Activated naive CD8-positive, alpha-beta T cell treated with anti-CD3 and anti-CD28 coated beads, Interleukin-2, amount 10 ng/mL, durations not matched to agents 7 days and 5 days (primary cell): ENCODE data around the gene BAD. TPM values are rescaled to one million over a fixed set of nuclear protein-coding genes. Genes with fewer than 3 reads are reported as not detected.

ENCODE experiments used
- ATAC-seq: fragments of 150-1000 bp; cut with Tn5 transposase; one replicate; pipeline ENCODE4 v1.10.0; 2021; ENCODE audit warnings: low read depth, moderate library complexity
- POLR2A ChIA-PET: fragments of 350-600 bp; sonication (Branson Sonifier 250); formaldehyde crosslinking; loops from one replicate; lab custom pipeline; 2021; ENCODE audit warnings: antibody characterized with exemption; lab: Charles Lee
- DNase-seq: peaks from one replicate; pipeline ENCODE4 v3.0.0; 2021
- H3K27ac Mint-ChIP-seq: one replicate; pipeline ENCODE4 v1.8.0; 2022; ENCODE audit warnings: mild to moderate bottlenecking, mixed read lengths
- H3K27me3 Mint-ChIP-seq: one replicate; pipeline ENCODE4 v1.8.0; 2022; ENCODE audit warnings: mild to moderate bottlenecking, moderate library complexity, mixed read lengths
- H3K36me3 Mint-ChIP-seq: one replicate; pipeline ENCODE4 v1.8.0; 2021; ENCODE audit warnings: mild to moderate bottlenecking, mixed read lengths
- H3K4me1 Mint-ChIP-seq: one replicate; pipeline ENCODE4 v1.8.0; 2021; ENCODE audit warnings: mixed read lengths
- H3K4me3 Mint-ChIP-seq: one replicate; pipeline ENCODE4 v1.8.0; 2022; ENCODE audit warnings: mild to moderate bottlenecking, moderate library complexity, mixed read lengths
- H3K9me3 Mint-ChIP-seq: one replicate; pipeline ENCODE4 v1.8.0; 2021; ENCODE audit warnings: mixed read lengths
- total RNA-seq, 2 experiments: library from RNA; stranded (reverse); gene quantifications; one replicate each; pipeline ENCODE4 v1.2.3, GENCODE V29; 2021

Gene BAD
- total RNA-seq, 2 experiments from 2014 or later, result 32.9 to 35.8 TPM

- Mint-ChIP-seq H3K27ac (no peak overlapping the region), H3K4me3 (no peak overlapping the region), H3K9me3 (no peaks in the 10 kb centered on the region), H3K36me3 (no peaks in the 10 kb centered on the region), H3K27me3 (peaks cover 88% of the 10 kb centered on the region), H3K4me1 (peaks cover 8% of the 10 kb centered on the region)
- no peak for ATAC-seq
- no peak for DNase-seq
- POLR2A ChIA-PET, result interaction anchor here (0.6 to 1.1 kb wide), 2 partner anchors 30 to 66 kb away, joined by 5 read pairs; no protein-coding TSS in a partner anchor
Measured at GRCh38 chr11:64297699-64298358, 13.4 kb upstream of the BAD start.

DNA sequence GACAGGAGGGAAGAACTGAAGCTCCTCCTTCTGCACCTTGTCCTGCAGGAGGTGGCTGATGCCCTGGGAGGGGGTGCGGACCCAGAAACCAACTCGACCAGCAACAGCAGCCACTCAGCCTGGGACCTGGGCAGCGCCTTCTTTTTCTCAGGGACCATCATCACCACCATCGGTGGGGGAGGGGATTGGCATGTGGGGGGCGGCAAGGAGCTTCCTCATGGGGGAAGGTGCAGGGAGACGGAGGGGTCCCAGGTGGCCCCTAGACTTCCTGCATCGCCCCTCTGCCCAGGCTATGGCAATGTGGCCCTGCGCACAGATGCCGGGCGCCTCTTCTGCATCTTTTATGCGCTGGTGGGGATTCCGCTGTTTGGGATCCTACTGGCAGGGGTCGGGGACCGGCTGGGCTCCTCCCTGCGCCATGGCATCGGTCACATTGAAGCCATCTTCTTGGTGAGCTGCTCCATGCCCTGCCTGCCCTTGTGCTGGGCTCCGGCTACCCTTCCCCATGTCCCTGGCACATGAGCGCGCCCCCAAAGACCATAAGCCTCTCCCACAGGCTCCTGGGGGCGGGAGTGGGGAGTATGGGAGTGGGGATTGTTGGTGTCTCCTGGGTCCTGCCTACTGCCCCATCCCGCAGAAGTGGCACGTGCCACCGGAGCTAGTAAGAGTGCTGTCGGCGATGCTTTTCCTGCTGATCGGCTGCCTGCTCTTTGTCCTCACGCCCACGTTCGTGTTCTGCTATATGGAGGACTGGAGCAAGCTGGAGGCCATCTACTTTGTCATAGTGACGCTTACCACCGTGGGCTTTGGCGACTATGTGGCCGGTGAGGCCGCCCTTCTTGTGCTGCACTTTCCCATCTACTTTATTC is 12.6 kb upstream of the BAD start:
- DNase-seq (no peak), ATAC-seq (no peak)
- POLR2A ChIA-PET, result interaction anchor here (0.6 to 1.4 kb wide), 2 partner anchors 27 to 31 kb away, joined by 3 to 5 read pairs; no protein-coding TSS in a partner anchor
- Mint-ChIP-seq H3K4me1 (peaks cover 10% of the 10 kb centered on the region), H3K27ac (no peak overlapping the region), H3K4me3 (no peak overlapping the region), H3K9me3 (no peaks in the 10 kb centered on the region), H3K27me3 (peaks cover 92% of the 10 kb centered on the region), H3K36me3 (no peaks in the 10 kb centered on the region)

DNA sequence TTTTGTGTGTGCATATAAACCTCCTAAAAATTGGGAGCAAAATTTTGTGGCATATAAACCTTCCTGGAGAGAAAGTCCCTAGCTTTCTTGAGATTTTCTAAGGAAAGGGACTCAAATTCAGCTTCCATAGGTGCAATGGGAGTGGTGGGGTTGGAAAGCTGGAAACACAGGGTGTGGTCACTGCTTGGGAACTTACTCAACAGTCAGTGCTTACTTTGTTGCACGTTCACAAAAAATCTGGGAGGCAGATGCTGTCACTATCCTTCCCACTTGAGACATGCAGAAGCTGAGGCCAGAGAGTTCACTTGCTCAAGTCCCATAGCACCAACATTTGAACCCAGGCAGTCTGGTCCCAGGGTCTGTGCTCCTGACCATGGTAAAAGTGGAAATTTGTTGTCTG is 11.8 kb upstream of the BAD start:
- DNase-seq, result no peak
- H3K27ac Mint-ChIP-seq, result no peak overlapping the region
- no peak for ATAC-seq
- POLR2A ChIA-PET, result interaction anchor here (1.4 kb wide), 1 partner anchor 26 kb away, joined by 3 read pairs; no protein-coding TSS in a partner anchor
- H3K4me3 Mint-ChIP-seq, result no peak overlapping the region
- no peaks in the 10 kb centered on the region for H3K9me3 Mint-ChIP-seq
- peaks cover 84% of the 10 kb centered on the region for H3K27me3 Mint-ChIP-seq
- no peaks in the 10 kb centered on the region for H3K36me3 Mint-ChIP-seq
- H3K4me1 Mint-ChIP-seq, result peaks cover 10% of the 10 kb centered on the region

DNA sequence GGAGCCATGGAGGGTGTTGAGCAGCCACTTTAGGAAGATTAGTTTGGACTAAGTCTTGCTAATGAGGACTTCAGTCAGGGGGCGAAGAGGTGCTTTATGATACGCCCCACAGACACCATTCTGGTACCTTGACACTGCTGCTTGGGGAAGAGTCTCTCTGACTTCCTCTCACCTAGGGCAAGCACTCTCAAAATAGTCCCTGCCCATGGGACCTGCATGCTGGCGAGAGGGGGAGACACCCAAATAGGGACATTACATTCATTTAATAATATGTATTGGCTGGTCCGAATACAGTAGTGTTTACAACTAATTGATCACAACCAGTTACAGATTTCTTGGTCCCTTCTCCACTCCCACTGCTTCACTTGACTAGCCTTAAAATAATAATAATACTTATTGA is 11.3 kb upstream of the BAD start:
- Mint-ChIP-seq H3K9me3 (no peaks in the 10 kb centered on the region), H3K4me3 (no peak overlapping the region), H3K36me3 (no peaks in the 10 kb centered on the region), H3K27me3 (peaks cover 83% of the 10 kb centered on the region), H3K4me1 (peaks cover 9% of the 10 kb centered on the region), H3K27ac (no peak overlapping the region)
- DNase-seq (no peak), ATAC-seq (no peak)
- POLR2A ChIA-PET, result interaction anchor here (1.4 kb wide), 1 partner anchor 26 kb away, joined by 3 read pairs; no protein-coding TSS in a partner anchor

DNA sequence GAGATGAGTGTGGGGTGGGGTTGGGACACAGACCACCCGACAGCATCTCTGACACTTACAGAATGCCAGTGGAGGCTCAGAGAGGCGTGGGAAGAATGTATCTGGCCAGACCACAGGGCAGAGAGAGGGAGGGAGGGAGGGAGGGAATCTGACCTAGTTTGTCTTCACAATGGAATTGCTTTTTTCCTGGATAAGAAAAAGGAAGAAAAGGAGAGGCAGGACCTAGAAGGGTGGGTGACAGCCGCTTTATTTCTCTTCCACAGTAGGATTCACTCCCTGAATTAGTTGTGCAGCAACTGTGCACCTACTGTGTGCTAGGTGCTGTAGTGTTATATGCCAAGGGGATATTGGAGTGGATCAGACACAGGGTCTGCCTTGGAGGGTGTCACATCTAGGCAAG is 10.3 kb upstream of the BAD start:
- Mint-ChIP-seq H3K27me3 (peaks cover 83% of the 10 kb centered on the region), H3K36me3 (no peaks in the 10 kb centered on the region), H3K9me3 (no peaks in the 10 kb centered on the region), H3K27ac (no peak overlapping the region), H3K4me1 (peaks cover 4% of the 10 kb centered on the region), H3K4me3 (no peak overlapping the region)
- ATAC-seq (no peak), DNase-seq (no peak)
- POLR2A ChIA-PET, result no interaction called here

GRCh38 chr11:64292460-64293254 is 8.2 kb upstream of the BAD start:
- Mint-ChIP-seq H3K9me3 (no peaks in the 10 kb centered on the region), H3K4me3 (peak overlapping the region; percentile 54), H3K36me3 (no peaks in the 10 kb centered on the region), H3K27me3 (peaks cover 66% of the 10 kb centered on the region), H3K4me1 (peaks cover 2% of the 10 kb centered on the region), H3K27ac (no peak overlapping the region)
- DNase-seq, result no peak
- POLR2A ChIA-PET, result interaction anchor here (0.5 to 1.2 kb wide), 3 partner anchors 21 to 56 kb away, joined by 3 to 6 read pairs (median 3); no protein-coding TSS in a partner anchor
- no peak for ATAC-seq

GRCh38 chr11:64291752-64292459 is 7.4 kb upstream of the BAD start:
- no peak overlapping the region for H3K4me3 Mint-ChIP-seq
- no peaks in the 10 kb centered on the region for H3K9me3 Mint-ChIP-seq
- ATAC-seq, result peak; percentile 53
- H3K27me3 Mint-ChIP-seq, result peaks cover 59% of the 10 kb centered on the region
- POLR2A ChIA-PET, result interaction anchor here (1.2 kb wide), 1 partner anchor 46 kb away, joined by 3 read pairs; no protein-coding TSS in a partner anchor
- H3K4me1 Mint-ChIP-seq, result peaks cover 2% of the 10 kb centered on the region
- no peak for DNase-seq
- H3K36me3 Mint-ChIP-seq, result no peaks in the 10 kb centered on the region
- no peak overlapping the region for H3K27ac Mint-ChIP-seq

- DNase-seq (no peak), ATAC-seq (no peak)
- POLR2A ChIA-PET, result no interaction called here
- Mint-ChIP-seq H3K9me3 (no peaks in the 10 kb centered on the region), H3K4me3 (peak within 1 kb of the TSS; percentile 28), H3K27ac (peak within 1 kb of the TSS; percentile 48), H3K36me3 (no peaks in the 10 kb centered on the region), H3K27me3 (peaks cover 53% of the 10 kb centered on the region), H3K4me1 (peaks cover 6% of the 10 kb centered on the region)
Measured at GRCh38 chr11:64291262-64291751, 6.8 kb upstream of the BAD start, which contains the start of gene KCNK4. Gene KCNK4, plus strand, starts transcription at chr11:64291302. Its CDS starts 1,717 bp downstream, at chr11:64293019.

DNA sequence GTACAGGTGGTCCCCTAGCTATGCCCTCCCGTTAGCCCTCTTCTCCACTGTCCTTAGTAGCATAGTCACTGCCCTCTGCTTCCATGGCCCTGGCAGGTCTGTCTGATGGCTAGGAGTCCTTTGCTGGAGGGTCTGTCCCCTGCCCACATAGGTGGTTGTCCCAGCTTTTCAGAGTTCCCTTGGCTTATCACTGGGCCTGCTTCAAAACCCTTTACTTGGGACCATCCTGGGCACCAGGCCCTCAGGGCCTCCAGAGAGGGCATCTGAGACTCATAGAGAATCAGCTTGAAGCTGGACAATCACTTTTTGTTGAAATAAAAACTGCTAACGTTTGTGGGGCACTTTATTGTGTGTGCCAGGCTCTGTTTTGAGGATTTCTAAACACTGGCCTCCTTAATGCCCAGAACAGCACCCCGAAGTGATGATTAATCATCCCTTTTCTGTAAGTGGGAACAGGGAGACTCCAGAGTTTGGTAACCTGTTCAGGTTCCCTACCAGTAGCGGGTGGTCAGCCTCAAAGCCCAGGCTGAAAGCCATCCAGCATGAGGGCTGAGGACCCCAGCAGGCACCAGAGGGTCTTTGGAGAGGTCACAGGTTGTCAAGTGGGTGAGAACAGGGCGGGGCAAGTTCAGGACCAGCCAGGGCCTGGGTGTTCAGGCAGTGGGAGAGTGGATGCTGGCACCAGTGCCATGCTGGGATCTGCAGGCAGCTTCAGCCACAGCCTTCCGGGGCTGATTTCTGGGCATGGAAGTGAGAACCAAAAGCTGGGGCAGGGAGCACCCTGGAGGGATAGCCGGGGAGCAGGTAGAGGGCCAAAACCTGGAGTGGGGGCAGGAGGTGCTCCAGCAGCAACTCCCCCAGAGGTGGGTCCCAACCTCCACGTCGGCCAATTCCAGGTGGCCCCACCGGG is 6.1 kb upstream of the BAD start:
- no peak for DNase-seq
- Mint-ChIP-seq H3K4me1 (peaks cover 7% of the 10 kb centered on the region), H3K27me3 (peaks cover 46% of the 10 kb centered on the region), H3K27ac (peak overlapping the region; percentile 48), H3K9me3 (no peaks in the 10 kb centered on the region), H3K36me3 (no peaks in the 10 kb centered on the region), H3K4me3 (peak overlapping the region; percentile 28)
- POLR2A ChIA-PET, result interaction anchor here (0.5 to 2.3 kb wide), 4 partner anchors 13 to 101 kb away, joined by 3 to 9 read pairs (median 4); no protein-coding TSS in a partner anchor
- no peak for ATAC-seq

DNA sequence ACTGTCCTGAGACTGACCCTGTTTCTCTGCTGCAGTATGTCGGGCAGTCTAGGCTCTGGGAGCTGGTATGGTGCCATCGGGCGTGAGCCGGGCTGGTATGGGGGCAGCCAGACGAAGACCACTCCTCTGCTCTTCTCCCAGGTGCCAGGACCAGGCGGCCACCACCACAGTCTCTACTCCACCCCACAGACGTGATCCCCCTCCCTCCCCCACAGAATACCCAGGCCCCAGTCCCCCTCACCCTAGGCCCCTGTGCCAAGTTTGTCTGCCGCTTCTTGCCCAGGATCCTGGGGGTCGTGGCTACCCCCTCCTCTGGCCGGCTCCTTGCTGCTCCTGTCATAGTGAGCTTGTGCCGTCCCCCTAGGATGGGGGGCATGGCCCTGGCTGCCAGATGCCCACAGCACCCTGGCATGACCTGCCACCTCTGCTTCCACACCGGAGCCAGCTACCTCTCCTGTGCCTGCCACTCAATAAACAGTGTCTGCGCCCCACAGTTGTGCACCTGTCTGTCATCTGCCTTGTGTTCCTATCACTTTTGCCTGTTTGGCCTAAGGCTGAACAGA is 4.6 kb upstream of the BAD start:
- Mint-ChIP-seq H3K4me3 (no peak overlapping the region), H3K9me3 (no peaks in the 10 kb centered on the region), H3K36me3 (no peaks in the 10 kb centered on the region), H3K4me1 (peaks cover 7% of the 10 kb centered on the region), H3K27me3 (peaks cover 31% of the 10 kb centered on the region), H3K27ac (no peak overlapping the region)
- ATAC-seq, result no peak
- POLR2A ChIA-PET, result interaction anchor here (1.3 to 2.3 kb wide), 3 partner anchors 15 to 81 kb away, joined by 4 to 9 read pairs (median 4); no protein-coding TSS in a partner anchor
- no peak for DNase-seq

- DNase-seq, result no peak
- POLR2A ChIA-PET, result no interaction called here
- no peak for ATAC-seq
- Mint-ChIP-seq H3K9me3 (no peaks in the 10 kb centered on the region), H3K4me1 (peaks cover 8% of the 10 kb centered on the region), H3K36me3 (no peaks in the 10 kb centered on the region), H3K4me3 (no peak overlapping the region), H3K27me3 (peaks cover 23% of the 10 kb centered on the region), H3K27ac (no peak overlapping the region)
Measured at GRCh38 chr11:64288353-64288750, 3.9 kb upstream of the BAD start.
